Measurements from ENCODE around the gene DYNLRB1. TPM values are rescaled to one million over a fixed set of nuclear protein-coding genes. Genes with fewer than 3 reads are reported as not detected.

The DYNLRB1 gene
- total RNA-seq, 1 donor from 2014 or later, result 101 TPM

- no peak for TF ChIP-seq CTCF (IDR thresholded peaks at IDR 0.05; ENCODE audit: unreplicated experiment)
- H3K27ac Mint-ChIP-seq, result peak overlapping the region; percentile 93
- H3K4me1 Mint-ChIP-seq, result peaks cover 35% of the 10 kb centered on the region
- no peak for DNase-seq (ENCODE audit: low spot score in 2 of 2, unreplicated experiment in 2 of 2)
- no peak overlapping the region for H3K4me3 Mint-ChIP-seq
- H3K9me3 Mint-ChIP-seq, result no peaks in the 10 kb centered on the region
- H3K27me3 Mint-ChIP-seq (ENCODE audit: low read depth), result no peaks in the 10 kb centered on the region
- H3K36me3 Mint-ChIP-seq, result peaks cover 10% of the 10 kb centered on the region
Observed at GRCh38 chr20:34524426-34524825, 8.2 kb downstream of the DYNLRB1 start.

- peak overlapping the region; percentile 93 for H3K27ac Mint-ChIP-seq
- peaks cover 8% of the 10 kb centered on the region for H3K36me3 Mint-ChIP-seq
- no peaks in the 10 kb centered on the region for H3K27me3 Mint-ChIP-seq (ENCODE audit: low read depth)
- DNase-seq (ENCODE audit: low spot score in 2 of 2, unreplicated experiment in 2 of 2), result no peak
- H3K4me3 Mint-ChIP-seq, result no peak overlapping the region
- peaks cover 35% of the 10 kb centered on the region for H3K4me1 Mint-ChIP-seq
- TF ChIP-seq CTCF (IDR thresholded peaks at IDR 0.05; ENCODE audit: unreplicated experiment), result no peak
- H3K9me3 Mint-ChIP-seq, result no peaks in the 10 kb centered on the region
Observed at GRCh38 chr20:34525342-34525708, 9.1 kb downstream of the DYNLRB1 start.

GRCh38 chr20:34525709-34526416 is 9.6 kb downstream of the DYNLRB1 start:
- Mint-ChIP-seq H3K36me3 (peaks cover 11% of the 10 kb centered on the region), H3K4me1 (peaks cover 35% of the 10 kb centered on the region), H3K9me3 (no peaks in the 10 kb centered on the region), H3K27me3 (ENCODE audit: low read depth) (no peaks in the 10 kb centered on the region), H3K27ac (peak overlapping the region; percentile 93), H3K4me3 (peak overlapping the region; percentile 30)
- TF ChIP-seq CTCF (IDR thresholded peaks at IDR 0.05; ENCODE audit: unreplicated experiment), result no peak
- DNase-seq (ENCODE audit: low spot score in 2 of 2, unreplicated experiment in 2 of 2), result peak; percentile 60 to 75

DNA sequence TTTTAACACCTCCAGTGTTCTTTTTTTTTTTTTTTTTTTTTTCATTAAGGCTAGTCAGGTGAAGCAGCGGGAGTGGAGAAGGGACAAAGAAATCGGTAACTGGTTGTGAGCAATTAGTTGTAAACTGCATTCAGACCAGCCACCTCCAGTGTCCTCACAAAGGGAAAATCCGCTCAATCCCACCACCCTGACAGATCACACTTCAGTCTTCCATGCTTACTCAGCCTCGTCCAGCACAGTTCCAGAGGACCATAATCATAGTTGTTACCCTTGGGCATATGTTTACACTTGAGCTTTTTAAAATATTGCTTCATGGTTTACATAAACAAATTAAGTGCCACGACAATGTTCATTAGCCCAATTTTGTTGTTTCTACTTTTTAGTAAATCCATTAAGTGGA is 10.2 kb downstream of the DYNLRB1 start:
- H3K27me3 Mint-ChIP-seq (ENCODE audit: low read depth), result no peaks in the 10 kb centered on the region
- H3K27ac Mint-ChIP-seq, result peak overlapping the region; percentile 93
- no peak for TF ChIP-seq CTCF (IDR thresholded peaks at IDR 0.05; ENCODE audit: unreplicated experiment)
- DNase-seq (ENCODE audit: low spot score in 2 of 2, unreplicated experiment in 2 of 2), result no peak
- H3K36me3 Mint-ChIP-seq, result peaks cover 13% of the 10 kb centered on the region
- peaks cover 35% of the 10 kb centered on the region for H3K4me1 Mint-ChIP-seq
- no peak overlapping the region for H3K4me3 Mint-ChIP-seq
- no peaks in the 10 kb centered on the region for H3K9me3 Mint-ChIP-seq

GRCh38 chr20:34527016-34527415 is 10.8 kb downstream of the DYNLRB1 start:
- peak overlapping the region; percentile 93 for H3K27ac Mint-ChIP-seq
- TF ChIP-seq CTCF (IDR thresholded peaks at IDR 0.05; ENCODE audit: unreplicated experiment), result no peak
- peaks cover 38% of the 10 kb centered on the region for H3K4me1 Mint-ChIP-seq
- no peak for DNase-seq (ENCODE audit: low spot score in 2 of 2, unreplicated experiment in 2 of 2)
- no peaks in the 10 kb centered on the region for H3K27me3 Mint-ChIP-seq (ENCODE audit: low read depth)
- no peak overlapping the region for H3K4me3 Mint-ChIP-seq
- peaks cover 14% of the 10 kb centered on the region for H3K36me3 Mint-ChIP-seq
- H3K9me3 Mint-ChIP-seq, result no peaks in the 10 kb centered on the region

Measured in mesothelial cell of epicardium (in vitro differentiated cells).